Activated CD8-positive, alpha-beta memory T cell treated with anti-CD3 and anti-CD28 coated beads, Interleukin-2, amount 50 U/mL, for 4 hours (primary cell): Measurements from ENCODE around the gene LPAR5.
"Not testable (repeated sequence)": the region's sequence is repeated elsewhere in the genome, so short reads cannot be mapped to it uniquely, and the experiment has no call there.

ENCODE experiments used
- DNase-seq: peaks from one replicate; pipeline ENCODE4 v3.0.0-alpha.2; 2020

Gene LPAR5

GRCh38 chr12:6605421-6606330 is 30.1 kb downstream of the LPAR5 start:
- peak; percentile 33 for DNase-seq

- no peak for DNase-seq
Observed at GRCh38 chr12:6604259-6605029, 31.3 kb downstream of the LPAR5 start.

- DNase-seq, result peak; percentile 30
Observed at GRCh38 chr12:6603095-6603567, 32.6 kb downstream of the LPAR5 start.

GRCh38 chr12:6602526-6602925 is 33.2 kb downstream of the LPAR5 start:
- DNase-seq, result no peak

- not testable (repeated sequence) for DNase-seq
Observed at GRCh38 chr12:6595673-6596072, 40.1 kb downstream of the LPAR5 start.

GRCh38 chr12:6592087-6592486 is 43.7 kb downstream of the LPAR5 start:
- no peak for DNase-seq

- not testable (repeated sequence) for DNase-seq
Observed at GRCh38 chr12:6586569-6586968, 49.2 kb downstream of the LPAR5 start.

GRCh38 chr12:6584293-6584692 is 51.5 kb downstream of the LPAR5 start:
- DNase-seq, result no peak

GRCh38 chr12:6582959-6583358 is 52.8 kb downstream of the LPAR5 start:
- no peak for DNase-seq

- no peak for DNase-seq
Observed at GRCh38 chr12:6582196-6582595, 53.6 kb downstream of the LPAR5 start.

- DNase-seq, result no peak
Observed at GRCh38 chr12:6575648-6576047, 60.1 kb downstream of the LPAR5 start.

- no peak for DNase-seq
Observed at GRCh38 chr12:6574576-6575295, 61.0 kb downstream of the LPAR5 start.

GRCh38 chr12:6573001-6573400 is 62.8 kb downstream of the LPAR5 start:
- no peak for DNase-seq

- DNase-seq, result peak; percentile 33
Observed at GRCh38 chr12:6570264-6570887, 65.4 kb downstream of the LPAR5 start.

- no peak for DNase-seq
Observed at GRCh38 chr12:6569786-6570185, 66.0 kb downstream of the LPAR5 start.

GRCh38 chr12:6569312-6569711 is 66.4 kb downstream of the LPAR5 start:
- DNase-seq, result no peak
